ENCODE data around the gene SLC6A6. TPM values are rescaled to one million over a fixed set of nuclear protein-coding genes. Genes with fewer than 3 reads are reported as not detected.

Gene SLC6A6
- total RNA-seq, 1 experiment from 2014 or later = 49.4 TPM

- Histone ChIP-seq H3K27ac (no peak overlapping the region), H3K36me3 (no peaks in the 10 kb centered on the region), H3K27me3 (replicated peaks) (no peaks in the 10 kb centered on the region), H3K4me1 (replicated peaks) (no peaks in the 10 kb centered on the region), H3K9me3 (replicated peaks) (no peaks in the 10 kb centered on the region), H3K4me3 (no peak overlapping the region)
- no peak for DNase-seq (ENCODE audit: low read depth in 1 of 2, low spot score in 2 of 2)
Observed at GRCh38 chr3:14523792-14524191, 121.4 kb downstream of the SLC6A6 start.

- H3K36me3 ChIP-seq = no peaks in the 10 kb centered on the region
- H3K27ac ChIP-seq = no peak overlapping the region
- no peaks in the 10 kb centered on the region for H3K4me1 ChIP-seq (replicated peaks)
- no peak overlapping the region for H3K4me3 ChIP-seq
- H3K9me3 ChIP-seq (replicated peaks) = no peaks in the 10 kb centered on the region
- no peaks in the 10 kb centered on the region for H3K27me3 ChIP-seq (replicated peaks)
- DNase-seq (ENCODE audit: low read depth in 1 of 2, low spot score in 2 of 2) = no peak
Observed at GRCh38 chr3:14524311-14524711, 121.9 kb downstream of the SLC6A6 start.

GRCh38 chr3:14524920-14525660 is 122.7 kb downstream of the SLC6A6 start:
- H3K27me3 ChIP-seq (replicated peaks) = no peaks in the 10 kb centered on the region
- H3K9me3 ChIP-seq (replicated peaks) = no peaks in the 10 kb centered on the region
- no peak overlapping the region for H3K4me3 ChIP-seq
- H3K4me1 ChIP-seq (replicated peaks) = no peaks in the 10 kb centered on the region
- H3K27ac ChIP-seq = no peak overlapping the region
- no peaks in the 10 kb centered on the region for H3K36me3 ChIP-seq
- no peak for DNase-seq (ENCODE audit: low read depth in 1 of 2, low spot score in 2 of 2)

- Histone ChIP-seq H3K27me3 (replicated peaks) (no peaks in the 10 kb centered on the region), H3K9me3 (replicated peaks) (no peaks in the 10 kb centered on the region), H3K27ac (no peak overlapping the region), H3K36me3 (no peaks in the 10 kb centered on the region), H3K4me1 (replicated peaks) (no peaks in the 10 kb centered on the region), H3K4me3 (no peak overlapping the region)
- DNase-seq (ENCODE audit: low read depth in 1 of 2, low spot score in 2 of 2) = no peak
Observed at GRCh38 chr3:14525685-14526631, 123.6 kb downstream of the SLC6A6 start.

GRCh38 chr3:14528081-14528480 is 125.7 kb downstream of the SLC6A6 start:
- Histone ChIP-seq H3K4me3 (no peak overlapping the region), H3K27me3 (replicated peaks) (no peaks in the 10 kb centered on the region), H3K4me1 (replicated peaks) (no peaks in the 10 kb centered on the region), H3K9me3 (replicated peaks) (no peaks in the 10 kb centered on the region), H3K36me3 (no peaks in the 10 kb centered on the region), H3K27ac (no peak overlapping the region)
- no peak for DNase-seq (ENCODE audit: low read depth in 1 of 2, low spot score in 2 of 2)

- H3K27ac ChIP-seq = no peak overlapping the region
- H3K4me1 ChIP-seq (replicated peaks) = no peaks in the 10 kb centered on the region
- DNase-seq (ENCODE audit: low read depth in 1 of 2, low spot score in 2 of 2) = no peak
- H3K36me3 ChIP-seq = no peaks in the 10 kb centered on the region
- no peaks in the 10 kb centered on the region for H3K27me3 ChIP-seq (replicated peaks)
- H3K9me3 ChIP-seq (replicated peaks) = no peaks in the 10 kb centered on the region
- H3K4me3 ChIP-seq = no peak overlapping the region
Observed at GRCh38 chr3:14531856-14532395, 129.5 kb downstream of the SLC6A6 start.

- no peaks in the 10 kb centered on the region for H3K27me3 ChIP-seq (replicated peaks)
- no peak overlapping the region for H3K4me3 ChIP-seq
- no peaks in the 10 kb centered on the region for H3K36me3 ChIP-seq
- no peaks in the 10 kb centered on the region for H3K4me1 ChIP-seq (replicated peaks)
- no peak overlapping the region for H3K27ac ChIP-seq
- no peak for DNase-seq (ENCODE audit: low read depth in 1 of 2, low spot score in 2 of 2)
- no peaks in the 10 kb centered on the region for H3K9me3 ChIP-seq (replicated peaks)
Observed at GRCh38 chr3:14532691-14533456, 130.5 kb downstream of the SLC6A6 start.

- H3K4me1 ChIP-seq (replicated peaks) = no peaks in the 10 kb centered on the region
- no peaks in the 10 kb centered on the region for H3K27me3 ChIP-seq (replicated peaks)
- no peak overlapping the region for H3K27ac ChIP-seq
- no peaks in the 10 kb centered on the region for H3K36me3 ChIP-seq
- no peak for DNase-seq (ENCODE audit: low read depth in 1 of 2, low spot score in 2 of 2)
- no peaks in the 10 kb centered on the region for H3K9me3 ChIP-seq (replicated peaks)
- H3K4me3 ChIP-seq = no peak overlapping the region
Observed at GRCh38 chr3:14533457-14533958, 131.1 kb downstream of the SLC6A6 start.

- no peaks in the 10 kb centered on the region for H3K4me1 ChIP-seq (replicated peaks)
- DNase-seq (ENCODE audit: low read depth in 1 of 2, low spot score in 2 of 2) = no peak
- no peaks in the 10 kb centered on the region for H3K36me3 ChIP-seq
- H3K27me3 ChIP-seq (replicated peaks) = no peaks in the 10 kb centered on the region
- no peaks in the 10 kb centered on the region for H3K9me3 ChIP-seq (replicated peaks)
- no peak overlapping the region for H3K4me3 ChIP-seq
- H3K27ac ChIP-seq = no peak overlapping the region
Observed at GRCh38 chr3:14534516-14535191, 132.2 kb downstream of the SLC6A6 start.

GRCh38 chr3:14535616-14536015 is 133.2 kb downstream of the SLC6A6 start:
- H3K4me3 ChIP-seq = no peak overlapping the region
- no peak overlapping the region for H3K27ac ChIP-seq
- no peaks in the 10 kb centered on the region for H3K4me1 ChIP-seq (replicated peaks)
- H3K36me3 ChIP-seq = no peaks in the 10 kb centered on the region
- no peak for DNase-seq (ENCODE audit: low read depth in 1 of 2, low spot score in 2 of 2)
- H3K9me3 ChIP-seq (replicated peaks) = no peaks in the 10 kb centered on the region
- no peaks in the 10 kb centered on the region for H3K27me3 ChIP-seq (replicated peaks)

- no peak for DNase-seq (ENCODE audit: low read depth in 1 of 2, low spot score in 2 of 2)
- Histone ChIP-seq H3K4me3 (no peak overlapping the region), H3K27ac (no peak overlapping the region), H3K4me1 (replicated peaks) (no peaks in the 10 kb centered on the region), H3K9me3 (replicated peaks) (no peaks in the 10 kb centered on the region), H3K27me3 (replicated peaks) (no peaks in the 10 kb centered on the region), H3K36me3 (no peaks in the 10 kb centered on the region)
Observed at GRCh38 chr3:14536055-14536815, 133.8 kb downstream of the SLC6A6 start.

GRCh38 chr3:14536837-14537589 is 134.6 kb downstream of the SLC6A6 start:
- no peaks in the 10 kb centered on the region for H3K27me3 ChIP-seq (replicated peaks)
- no peak overlapping the region for H3K27ac ChIP-seq
- H3K9me3 ChIP-seq (replicated peaks) = no peaks in the 10 kb centered on the region
- H3K36me3 ChIP-seq = no peaks in the 10 kb centered on the region
- H3K4me3 ChIP-seq = no peak overlapping the region
- no peak for DNase-seq (ENCODE audit: low read depth in 1 of 2, low spot score in 2 of 2)
- no peaks in the 10 kb centered on the region for H3K4me1 ChIP-seq (replicated peaks)

All from SJSA1 (cell line).